Large intestine (tissue), 1 donor: Measurements from ENCODE around the gene OTOP2. TPM values are rescaled to one million over a fixed set of nuclear protein-coding genes. Genes with fewer than 3 reads are reported as not detected.

Experiments
- polyA plus RNA-seq: library from polyadenylated mRNA; unstranded; fragments of 120-200 nt; gene quantifications from one replicate; pipeline ENCODE4 v1.2.1, GENCODE V29; 2013

OTOP2 gene
- polyA plus RNA-seq, 1 donor: 1.6 TPM

Other genes with a start within 250 kb of the OTOP2 start
- gene CD300LF, start 211.3 kb upstream of the OTOP2 start, polyA plus RNA-seq: 2.2 TPM
- gene RAB37, start 187.0 kb upstream of the OTOP2 start, polyA plus RNA-seq: 14.3 TPM
- 395 TPM for gene NHERF1, start 175.6 kb upstream of the OTOP2 start, polyA plus RNA-seq
- 34.2 TPM for gene NAT9, start 147.9 kb upstream of the OTOP2 start, polyA plus RNA-seq
- gene GRIN2C, start 64.4 kb upstream of the OTOP2 start, polyA plus RNA-seq: 0.33 TPM
- 6.3 TPM for gene FDXR, start 51.3 kb upstream of the OTOP2 start, polyA plus RNA-seq
- 14.5 TPM for gene FADS6, start 30.6 kb upstream of the OTOP2 start, polyA plus RNA-seq
- 1.5 TPM for gene USH1G, start 1.0 kb upstream of the OTOP2 start, polyA plus RNA-seq
- 13.8 TPM for gene OTOP3, start 11.6 kb downstream of the OTOP2 start, polyA plus RNA-seq
- gene HID1, start 48.5 kb downstream of the OTOP2 start, polyA plus RNA-seq: 42.3 TPM
- 6.8 TPM for gene CDR2L, start 63.4 kb downstream of the OTOP2 start, polyA plus RNA-seq
- 24.1 TPM for gene MRPL58, start 88.4 kb downstream of the OTOP2 start, polyA plus RNA-seq
- gene ATP5PD, start 122.7 kb downstream of the OTOP2 start, polyA plus RNA-seq: 321 TPM
- gene KCTD2, start 123.0 kb downstream of the OTOP2 start, polyA plus RNA-seq: 16.1 TPM
- 25.5 TPM for gene SLC16A5, start 163.7 kb downstream of the OTOP2 start, polyA plus RNA-seq
- 9.3 TPM for gene ARMC7, start 185.7 kb downstream of the OTOP2 start, polyA plus RNA-seq
- gene NT5C, start 207.5 kb downstream of the OTOP2 start, polyA plus RNA-seq: 52.2 TPM
- 93.1 TPM for gene JPT1, start 230.2 kb downstream of the OTOP2 start, polyA plus RNA-seq